ENCODE data around the gene GPC6.

DNA sequence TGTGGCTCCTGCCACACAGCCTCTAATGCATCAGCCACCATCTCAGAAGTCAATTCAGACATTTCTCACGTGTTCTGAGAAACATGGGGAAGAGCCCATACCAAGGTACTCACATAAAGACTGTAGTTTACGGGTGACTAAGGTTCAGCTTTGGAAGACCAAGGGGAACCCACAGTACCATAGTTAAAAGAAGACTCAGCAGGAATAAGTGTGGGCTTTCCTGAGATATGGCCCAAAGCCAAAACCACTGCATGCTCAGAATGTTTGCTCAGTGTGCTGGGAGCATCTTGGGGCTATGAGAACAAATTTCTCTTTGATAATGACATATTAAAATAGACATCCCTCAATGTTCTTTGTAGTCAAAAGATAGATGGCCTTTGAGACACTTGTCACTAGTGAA lies 969.1 kb downstream of the GPC6 start:
- TF ChIP-seq, protein P1, sequence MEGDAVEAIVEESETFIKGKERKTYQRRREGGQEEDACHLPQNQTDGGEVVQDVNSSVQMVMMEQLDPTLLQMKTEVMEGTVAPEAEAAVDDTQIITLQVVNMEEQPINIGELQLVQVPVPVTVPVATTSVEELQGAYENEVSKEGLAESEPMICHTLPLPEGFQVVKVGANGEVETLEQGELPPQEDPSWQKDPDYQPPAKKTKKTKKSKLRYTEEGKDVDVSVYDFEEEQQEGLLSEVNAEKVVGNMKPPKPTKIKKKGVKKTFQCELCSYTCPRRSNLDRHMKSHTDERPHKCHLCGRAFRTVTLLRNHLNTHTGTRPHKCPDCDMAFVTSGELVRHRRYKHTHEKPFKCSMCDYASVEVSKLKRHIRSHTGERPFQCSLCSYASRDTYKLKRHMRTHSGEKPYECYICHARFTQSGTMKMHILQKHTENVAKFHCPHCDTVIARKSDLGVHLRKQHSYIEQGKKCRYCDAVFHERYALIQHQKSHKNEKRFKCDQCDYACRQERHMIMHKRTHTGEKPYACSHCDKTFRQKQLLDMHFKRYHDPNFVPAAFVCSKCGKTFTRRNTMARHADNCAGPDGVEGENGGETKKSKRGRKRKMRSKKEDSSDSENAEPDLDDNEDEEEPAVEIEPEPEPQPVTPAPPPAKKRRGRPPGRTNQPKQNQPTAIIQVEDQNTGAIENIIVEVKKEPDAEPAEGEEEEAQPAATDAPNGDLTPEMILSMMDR (conservative IDR thresholded peaks at IDR 0.05), result no peak
- no peak for TF ChIP-seq ZFX (IDR thresholded peaks at IDR 0.05)
